Activated B cell treated with CpG ODN at 0.5 μM for 24 hours (primary cell): ENCODE data around the gene NEK6. TPM values are rescaled to one million over a fixed set of nuclear protein-coding genes. Genes with fewer than 3 reads are reported as not detected.

Experiments
- ATAC-seq: fragments of 200-7000 bp; cut with Tn5 transposase; one replicate; pipeline ENCODE4 v1.10.0; 2021; ENCODE audit warnings: low read depth, mild to moderate bottlenecking, moderate library complexity
- CTCF ChIA-PET: fragments of 350-600 bp; sonication (Branson Sonifier 250); formaldehyde crosslinking; loops from one replicate; lab custom pipeline; 2021; ENCODE audit warnings: antibody characterized with exemption; lab: Charles Lee
- POLR2A ChIA-PET: fragments of 350-600 bp; sonication (Branson Sonifier 250); formaldehyde crosslinking; loops from one replicate; lab custom pipeline; 2021; ENCODE audit warnings: antibody characterized with exemption; lab: Charles Lee
- DNase-seq: peaks from one replicate; pipeline ENCODE4 v3.0.0; 2022
- H3K27ac Mint-ChIP-seq: one replicate; pipeline ENCODE4 v1.8.0; 2020; ENCODE audit warnings: mixed read lengths
- H3K27me3 Mint-ChIP-seq: one replicate; pipeline ENCODE4 v1.8.0; 2021; ENCODE audit warnings: mixed read lengths
- H3K36me3 Mint-ChIP-seq: one replicate; pipeline ENCODE4 v1.8.0; 2021; ENCODE audit warnings: low read depth, mixed read lengths
- H3K4me1 Mint-ChIP-seq: one replicate; pipeline ENCODE4 v1.8.0; 2021; ENCODE audit warnings: mixed read lengths
- H3K4me3 Mint-ChIP-seq: one replicate; pipeline ENCODE4 v1.8.0; 2020; ENCODE audit warnings: mild to moderate bottlenecking, mixed read lengths
- H3K9me3 Mint-ChIP-seq: one replicate; pipeline ENCODE4 v1.8.0; 2020; ENCODE audit warnings: mixed read lengths
- intact Hi-C: fragments of 100-400 bp; cut with micrococcal nuclease; formaldehyde crosslinking; loops from one replicate; pipeline ENCODE4 v1.15.1; 2024
- total RNA-seq: library from RNA; stranded (reverse); gene quantifications from 2 replicates; pipeline ENCODE4 v1.2.3, GENCODE V29; 2022
- TF ChIP-seq, protein P1 (sequence below): fragments of 200-600 bp; IDR thresholded peaks from one replicate; pipeline ENCODE4 v1.8.0; 2022; ENCODE audit warnings: antibody characterized with exemption, mild to moderate bottlenecking

NEK6 gene
- total RNA-seq, 1 donor from 2014 or later: 110 TPM

GRCh38 chr9:124331580-124331979 lies 73.8 kb downstream of the NEK6 start:
- Mint-ChIP-seq H3K9me3 (no peaks in the 10 kb centered on the region), H3K36me3 (peaks cover 84% of the 10 kb centered on the region), H3K27ac (no peak overlapping the region), H3K27me3 (no peaks in the 10 kb centered on the region), H3K4me3 (no peak overlapping the region), H3K4me1 (no peaks in the 10 kb centered on the region)
- intact Hi-C loops: no loop called here
- TF ChIP-seq, protein P1, sequence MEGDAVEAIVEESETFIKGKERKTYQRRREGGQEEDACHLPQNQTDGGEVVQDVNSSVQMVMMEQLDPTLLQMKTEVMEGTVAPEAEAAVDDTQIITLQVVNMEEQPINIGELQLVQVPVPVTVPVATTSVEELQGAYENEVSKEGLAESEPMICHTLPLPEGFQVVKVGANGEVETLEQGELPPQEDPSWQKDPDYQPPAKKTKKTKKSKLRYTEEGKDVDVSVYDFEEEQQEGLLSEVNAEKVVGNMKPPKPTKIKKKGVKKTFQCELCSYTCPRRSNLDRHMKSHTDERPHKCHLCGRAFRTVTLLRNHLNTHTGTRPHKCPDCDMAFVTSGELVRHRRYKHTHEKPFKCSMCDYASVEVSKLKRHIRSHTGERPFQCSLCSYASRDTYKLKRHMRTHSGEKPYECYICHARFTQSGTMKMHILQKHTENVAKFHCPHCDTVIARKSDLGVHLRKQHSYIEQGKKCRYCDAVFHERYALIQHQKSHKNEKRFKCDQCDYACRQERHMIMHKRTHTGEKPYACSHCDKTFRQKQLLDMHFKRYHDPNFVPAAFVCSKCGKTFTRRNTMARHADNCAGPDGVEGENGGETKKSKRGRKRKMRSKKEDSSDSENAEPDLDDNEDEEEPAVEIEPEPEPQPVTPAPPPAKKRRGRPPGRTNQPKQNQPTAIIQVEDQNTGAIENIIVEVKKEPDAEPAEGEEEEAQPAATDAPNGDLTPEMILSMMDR: no peak
- DNase-seq: no peak
- no peak for ATAC-seq
- POLR2A ChIA-PET: no interaction called here
- CTCF ChIA-PET: no interaction called here

DNA sequence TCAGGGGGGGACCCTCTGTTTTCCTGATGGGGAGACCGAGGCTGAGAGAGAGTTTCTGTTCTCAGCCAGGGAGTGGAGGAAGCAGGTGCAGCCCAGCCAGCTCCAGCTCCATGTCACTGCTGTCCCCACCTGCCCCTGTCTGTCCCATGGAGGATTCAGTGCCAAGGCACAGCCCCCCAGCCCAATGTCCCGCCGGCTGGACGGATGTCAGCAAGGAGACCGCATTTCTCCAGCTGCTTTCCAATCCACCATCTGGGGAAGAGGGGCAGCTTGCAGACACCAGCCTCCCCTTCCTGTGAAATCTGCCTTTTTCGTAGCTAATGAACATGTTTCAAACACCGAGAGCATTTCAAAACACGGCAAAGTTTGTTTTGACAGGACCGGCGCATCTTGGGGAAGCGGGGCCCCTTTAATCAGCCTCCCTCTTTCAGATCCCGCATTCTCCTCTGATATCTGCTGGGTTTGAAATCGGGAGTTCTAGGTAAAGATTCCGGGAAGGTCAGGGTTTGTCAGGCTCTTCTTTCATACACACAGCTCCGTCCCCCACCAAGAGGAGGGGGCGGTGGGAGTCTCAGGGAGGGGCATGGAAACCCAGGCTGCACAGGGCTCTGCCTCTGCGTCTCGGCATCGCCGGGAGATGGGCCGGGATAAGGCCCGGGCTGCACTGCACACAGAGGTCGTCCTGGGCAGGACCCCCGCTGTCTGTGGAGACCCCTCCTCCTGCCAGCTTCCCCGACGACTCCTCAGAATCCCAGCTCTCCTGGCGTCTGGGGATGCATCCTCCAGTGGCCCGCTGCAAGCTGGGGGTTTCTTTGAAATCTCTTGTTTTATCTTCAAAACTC lies 74.8 kb downstream of the NEK6 start:
- intact Hi-C loops: no loop called here
- Mint-ChIP-seq H3K4me1 (no peaks in the 10 kb centered on the region), H3K27ac (peak overlapping the region; percentile 18), H3K27me3 (no peaks in the 10 kb centered on the region), H3K4me3 (no peak overlapping the region), H3K36me3 (peaks cover 82% of the 10 kb centered on the region), H3K9me3 (no peaks in the 10 kb centered on the region)
- CTCF ChIA-PET: interaction anchor here (0.8 kb wide), 1 partner anchor 8 kb away, joined by 3 read pairs; no protein-coding TSS in a partner anchor
- TF ChIP-seq, protein P1: no peak
- POLR2A ChIA-PET: interaction anchor here (0.6 kb wide), 1 partner anchor 53 kb away, joined by 7 read pairs; no protein-coding TSS in a partner anchor
- DNase-seq (no peak), ATAC-seq (no peak)

DNA sequence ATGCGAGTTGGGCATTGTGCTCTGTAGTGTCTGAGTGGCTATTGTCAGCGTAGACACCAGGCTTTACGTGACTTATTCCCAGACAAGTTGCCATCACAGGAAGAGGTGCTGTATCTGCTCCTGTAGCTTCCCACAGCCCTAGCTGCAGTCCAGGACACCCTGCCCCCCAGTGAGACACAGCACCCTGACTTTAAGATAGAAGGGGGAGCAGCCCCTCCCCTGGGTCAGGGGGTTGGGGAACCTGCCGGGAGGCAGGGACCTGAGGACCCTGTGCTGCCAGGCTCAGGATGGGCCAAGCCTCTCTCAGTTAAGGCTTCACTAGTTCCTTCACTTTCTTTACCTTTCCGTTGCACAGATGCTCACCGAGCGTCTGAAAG lies 75.4 kb downstream of the NEK6 start:
- ATAC-seq (no peak), DNase-seq (no peak)
- CTCF ChIA-PET: interaction anchor here (0.8 kb wide), 1 partner anchor 8 kb away, joined by 3 read pairs; no protein-coding TSS in a partner anchor
- Mint-ChIP-seq H3K27me3 (no peaks in the 10 kb centered on the region), H3K4me3 (no peak overlapping the region), H3K27ac (no peak overlapping the region), H3K9me3 (no peaks in the 10 kb centered on the region), H3K4me1 (no peaks in the 10 kb centered on the region), H3K36me3 (peaks cover 84% of the 10 kb centered on the region)
- TF ChIP-seq, protein P1: no peak
- POLR2A ChIA-PET: no interaction called here
- intact Hi-C loops: no loop called here

DNA sequence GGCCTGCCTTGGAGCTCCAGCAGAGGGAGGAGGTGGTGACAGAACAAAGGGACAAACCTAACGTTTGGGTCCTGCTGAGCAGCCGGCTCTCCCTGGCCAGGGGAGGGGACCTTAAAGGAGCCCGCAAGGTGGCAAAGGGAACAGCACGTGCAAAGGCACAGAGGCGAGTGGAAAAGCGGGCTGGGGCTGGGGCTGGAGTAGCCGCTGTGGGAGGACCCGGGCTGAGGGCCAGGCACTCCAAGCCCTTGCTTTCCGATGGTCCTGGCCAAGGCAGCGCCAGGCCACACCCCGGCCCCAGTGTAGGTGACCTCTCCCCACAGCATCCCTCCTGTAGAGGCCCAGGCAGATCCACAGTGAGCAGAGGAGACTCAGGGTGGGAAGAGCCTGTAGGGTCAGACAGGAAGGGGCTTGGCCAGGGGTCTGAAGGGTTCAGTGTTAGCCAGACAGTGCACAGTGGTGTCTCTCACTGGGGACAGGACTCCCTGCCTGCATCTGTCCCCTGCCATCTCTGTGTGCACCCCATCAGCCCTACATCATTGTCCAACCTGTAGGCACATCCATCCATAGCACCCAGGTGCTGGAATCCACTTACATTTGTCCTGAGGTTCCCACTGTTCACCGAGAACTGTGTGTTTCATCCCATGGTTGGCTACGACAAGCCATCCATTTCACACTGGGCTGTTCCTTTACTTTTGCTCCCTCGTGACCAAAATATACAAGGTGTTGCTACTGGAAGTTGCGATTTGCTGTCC lies 77.0 kb downstream of the NEK6 start:
- Mint-ChIP-seq H3K27me3 (no peaks in the 10 kb centered on the region), H3K27ac (no peak overlapping the region), H3K36me3 (peaks cover 82% of the 10 kb centered on the region), H3K4me1 (no peaks in the 10 kb centered on the region), H3K4me3 (no peak overlapping the region), H3K9me3 (no peaks in the 10 kb centered on the region)
- ChIA-PET CTCF (no interaction called here), POLR2A (no interaction called here)
- TF ChIP-seq, protein P1: no peak
- ATAC-seq (no peak), DNase-seq (no peak)
- intact Hi-C loops: no loop called here

- H3K27ac Mint-ChIP-seq: no peak overlapping the region
- no peaks in the 10 kb centered on the region for H3K27me3 Mint-ChIP-seq
- TF ChIP-seq, protein P1: no peak
- H3K4me1 Mint-ChIP-seq: no peaks in the 10 kb centered on the region
- no peak for ATAC-seq
- H3K9me3 Mint-ChIP-seq: no peaks in the 10 kb centered on the region
- intact Hi-C loops: no loop called here
- POLR2A ChIA-PET: no interaction called here
- H3K4me3 Mint-ChIP-seq: no peak overlapping the region
- no peak for DNase-seq
- H3K36me3 Mint-ChIP-seq: peaks cover 80% of the 10 kb centered on the region
- CTCF ChIA-PET: no interaction called here
These were observed 77.6 kb downstream of the NEK6 start for GRCh38 chr9:124335320-124335707.
